HUDEP-2 (cell line): ENCODE data around the gene VNN1.
A peak's percentile ranks its signal among the peaks of the same experiment; 100 is the strongest.
"Not testable (repeated sequence)": the region's sequence is repeated elsewhere in the genome, so short reads cannot be mapped to it uniquely, and the experiment has no call there.

ENCODE experiments used
- DNase-seq, 76 experiments: peaks; one replicate each; lab custom pipeline; 2025; ENCODE audit not compliant: unreplicated experiment in 76 of 76; lab: John Stamatoyannopoulos, UW

Gene VNN1

GRCh38 chr6:132725947-132726607, 12.2 kb upstream of the VNN1 start:
- no peak for DNase-seq

- DNase-seq = no peak
These were observed 11.6 kb upstream of the VNN1 start for GRCh38 chr6:132725471-132725870.

GRCh38 chr6:132719736-132720448, 6.0 kb upstream of the VNN1 start:
- no peak for DNase-seq

GRCh38 chr6:132715881-132716637, 2.2 kb upstream of the VNN1 start:
- no peak for DNase-seq

- DNase-seq = peak in 3 of 76 experiments; percentile 17 to 43 (median 32)
These were observed 1.3 kb upstream of the VNN1 start for GRCh38 chr6:132715204-132715603.

- no peak for DNase-seq
These were observed 305 bp upstream of the VNN1 start for GRCh38 chr6:132714160-132714559.

DNA sequence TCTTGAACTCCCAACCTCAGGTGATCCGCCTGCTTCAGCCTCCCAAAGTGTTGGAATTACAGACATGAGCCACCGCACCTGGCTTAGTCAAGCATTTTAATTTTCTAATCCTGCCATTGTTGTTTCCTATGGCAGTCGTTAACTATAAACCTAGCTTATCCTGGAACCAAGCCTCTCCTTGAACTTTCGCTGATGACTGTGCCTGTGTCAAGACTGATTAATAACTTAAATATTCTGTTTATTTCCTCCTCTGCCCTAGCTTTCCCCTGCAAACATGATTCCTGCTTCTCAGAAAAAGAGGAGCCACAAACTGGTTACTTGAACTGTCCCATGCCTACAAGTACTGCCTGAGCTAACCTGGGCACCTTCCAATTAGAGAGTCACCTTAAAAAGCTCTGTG, 1.5 kb downstream of the VNN1 start:
- DNase-seq = no peak

DNA sequence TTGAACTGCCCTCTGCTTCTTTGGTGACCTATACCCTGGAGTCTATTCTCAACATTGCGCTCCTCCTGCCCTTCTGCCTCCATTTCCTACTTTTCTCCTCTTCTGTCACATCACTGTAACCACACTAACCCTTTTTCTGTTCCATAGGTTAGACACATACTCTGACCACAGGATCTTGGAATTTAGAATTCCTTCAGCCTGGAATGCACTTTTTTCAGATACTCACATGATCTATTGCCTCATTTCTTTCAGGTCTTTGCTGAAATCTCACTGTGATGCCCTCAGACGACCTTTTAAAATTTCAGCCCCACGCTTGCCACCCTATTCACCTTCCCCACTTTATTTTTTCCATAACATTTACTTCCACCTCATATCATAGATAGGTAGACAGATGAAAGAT, 5.1 kb downstream of the VNN1 start:
- DNase-seq = no peak

DNA sequence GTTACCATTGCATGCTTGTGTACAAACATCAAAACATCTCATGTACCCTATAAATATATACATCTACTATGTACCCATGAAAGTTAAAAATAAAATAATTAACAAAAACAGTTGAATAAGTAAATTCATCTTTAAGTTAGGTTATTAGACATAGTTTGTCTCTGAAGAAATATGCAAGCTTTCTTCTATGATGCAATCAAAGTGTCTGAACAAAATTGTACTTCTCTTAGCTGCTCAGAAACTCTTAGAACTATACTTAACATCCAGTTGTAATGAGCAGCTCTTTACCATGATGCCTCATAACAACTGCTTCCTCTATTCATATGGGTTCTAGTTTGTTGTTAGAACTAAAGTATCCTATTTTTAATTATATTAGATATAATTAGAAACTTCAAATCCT, 5.9 kb downstream of the VNN1 start:
- DNase-seq = no peak

- not testable (repeated sequence) for DNase-seq
These were observed 7.1 kb downstream of the VNN1 start for GRCh38 chr6:132706756-132707155.

DNA sequence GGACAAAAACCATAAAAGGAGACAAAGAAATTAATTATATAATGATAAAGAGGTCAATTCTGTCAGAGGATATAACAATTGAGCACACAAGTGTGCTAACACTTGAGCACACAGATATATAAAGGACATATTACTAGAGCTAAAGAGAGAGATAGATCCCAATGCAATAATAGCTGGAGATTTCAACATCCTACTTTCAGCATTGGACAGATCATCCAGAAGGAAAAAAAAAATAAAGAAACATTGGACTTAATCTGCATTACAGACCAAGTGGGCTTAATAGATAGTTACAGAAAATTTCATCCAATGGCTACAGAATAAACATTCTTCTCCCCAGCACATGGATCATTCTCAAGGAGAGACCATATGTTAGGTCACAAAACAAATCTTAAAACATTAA, 9.9 kb downstream of the VNN1 start:
- DNase-seq = no peak

- no peak for DNase-seq
These were observed 15.2 kb downstream of the VNN1 start for GRCh38 chr6:132698608-132699007.

GRCh38 chr6:132695773-132696172, 18.1 kb downstream of the VNN1 start:
- no peak for DNase-seq

GRCh38 chr6:132693478-132693877, 20.4 kb downstream of the VNN1 start:
- no peak for DNase-seq

GRCh38 chr6:132690678-132691077, 23.2 kb downstream of the VNN1 start:
- no peak for DNase-seq

GRCh38 chr6:132687306-132687705, 26.5 kb downstream of the VNN1 start:
- DNase-seq = no peak

DNA sequence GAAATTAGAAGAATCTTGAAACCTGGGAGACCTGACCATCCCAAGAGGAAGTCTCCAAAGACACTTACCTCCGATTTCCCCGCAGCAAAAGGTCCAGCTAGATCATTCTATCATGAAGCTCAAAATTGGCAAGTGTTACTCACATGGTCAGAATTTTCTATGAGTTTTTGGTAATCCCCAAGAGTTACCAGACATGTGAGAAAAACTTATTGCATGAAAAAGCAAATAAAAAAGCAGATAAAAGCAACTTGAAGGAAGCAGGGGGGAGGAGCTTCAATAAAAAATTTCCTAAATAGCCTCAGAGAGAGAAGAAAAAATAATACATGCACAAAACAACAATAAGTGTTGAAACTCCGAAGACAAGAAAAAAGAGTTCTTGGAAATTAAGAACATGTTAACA, 27.3 kb downstream of the VNN1 start:
- DNase-seq = no peak

DNA sequence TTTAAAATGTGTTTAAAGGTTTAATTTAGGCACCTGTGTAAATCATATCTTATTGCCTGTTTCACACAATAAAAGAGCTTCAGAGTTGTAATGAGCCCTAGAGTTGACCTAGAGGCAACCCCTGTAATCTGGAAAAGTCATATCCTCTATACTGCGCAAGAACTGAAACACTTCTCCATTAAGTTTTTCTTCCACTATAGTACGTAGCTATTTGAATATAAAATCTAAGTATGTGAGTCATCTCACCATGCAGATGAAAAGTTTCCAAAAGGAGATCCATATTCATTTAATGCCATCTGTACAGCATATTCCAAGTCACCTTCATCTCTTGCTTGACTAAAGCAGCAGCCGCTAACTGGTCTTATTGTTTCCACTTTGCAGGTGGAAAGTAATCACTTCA, 28.8 kb downstream of the VNN1 start:
- no peak for DNase-seq

GRCh38 chr6:132684272-132684671, 29.6 kb downstream of the VNN1 start:
- no peak for DNase-seq

- no peak for DNase-seq
These were observed 30.3 kb downstream of the VNN1 start for GRCh38 chr6:132683543-132683942.

GRCh38 chr6:132679094-132679493, 34.8 kb downstream of the VNN1 start:
- not testable (repeated sequence) for DNase-seq

- no peak for DNase-seq
These were observed 38.1 kb downstream of the VNN1 start for GRCh38 chr6:132675749-132676148.
